Fibroblast of skin of back (primary cell): ENCODE data around the gene SUPT4H1.

Experiments used
- DNase-seq: peaks from one replicate; pipeline ENCODE4 v3.0.0-alpha.2; 2013

Gene SUPT4H1

GRCh38 chr17:58338841-58339754 is 12.9 kb downstream of the SUPT4H1 start:
- peak; percentile 92 for DNase-seq

GRCh38 chr17:58338454-58338840 is 13.6 kb downstream of the SUPT4H1 start:
- DNase-seq, result no peak

DNA sequence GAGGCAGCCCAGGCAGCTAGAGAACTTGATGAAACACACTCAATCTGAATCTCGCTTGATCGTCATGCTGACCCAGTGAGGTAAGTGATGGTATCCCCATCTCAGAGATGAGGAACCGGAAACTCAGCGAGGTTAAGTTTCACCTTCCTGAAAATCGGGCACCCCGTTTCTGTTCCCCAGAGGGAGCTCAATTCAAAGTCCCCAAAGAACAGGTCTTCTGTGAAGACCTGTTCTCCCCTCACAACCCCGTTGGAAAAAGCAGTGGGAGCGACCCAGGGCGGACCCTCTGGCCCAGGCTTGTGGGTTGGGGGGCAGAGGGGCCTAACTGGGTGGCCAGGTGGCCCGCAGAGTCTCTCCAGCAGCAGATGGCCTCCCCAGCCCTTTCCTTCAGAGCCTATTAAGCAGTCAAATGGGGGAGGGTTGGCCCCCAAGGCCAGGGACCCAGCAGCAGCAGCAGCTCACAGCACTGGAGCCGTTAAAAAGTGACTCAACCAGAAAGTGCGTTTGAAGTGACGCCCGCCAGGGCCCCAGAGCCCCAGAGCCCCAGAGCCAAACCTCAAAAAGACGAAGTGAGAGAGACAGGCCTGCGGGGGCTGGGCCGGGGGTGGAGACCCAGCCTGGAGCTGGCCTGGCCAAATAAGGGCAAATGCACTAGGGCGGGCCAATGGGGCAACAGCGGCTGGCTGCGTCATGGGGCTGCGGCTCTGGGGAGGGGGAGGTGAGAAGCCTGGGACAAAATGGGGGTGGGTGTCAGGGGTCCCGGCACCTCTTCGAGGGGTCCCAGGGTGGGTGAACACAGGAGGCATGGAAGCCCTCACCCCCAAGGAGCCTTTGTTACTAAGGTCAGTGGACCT is 14.2 kb downstream of the SUPT4H1 start:
- DNase-seq, result peak; percentile 97

- no peak for DNase-seq
Observed at GRCh38 chr17:58337210-58337599, 14.8 kb downstream of the SUPT4H1 start.

DNA sequence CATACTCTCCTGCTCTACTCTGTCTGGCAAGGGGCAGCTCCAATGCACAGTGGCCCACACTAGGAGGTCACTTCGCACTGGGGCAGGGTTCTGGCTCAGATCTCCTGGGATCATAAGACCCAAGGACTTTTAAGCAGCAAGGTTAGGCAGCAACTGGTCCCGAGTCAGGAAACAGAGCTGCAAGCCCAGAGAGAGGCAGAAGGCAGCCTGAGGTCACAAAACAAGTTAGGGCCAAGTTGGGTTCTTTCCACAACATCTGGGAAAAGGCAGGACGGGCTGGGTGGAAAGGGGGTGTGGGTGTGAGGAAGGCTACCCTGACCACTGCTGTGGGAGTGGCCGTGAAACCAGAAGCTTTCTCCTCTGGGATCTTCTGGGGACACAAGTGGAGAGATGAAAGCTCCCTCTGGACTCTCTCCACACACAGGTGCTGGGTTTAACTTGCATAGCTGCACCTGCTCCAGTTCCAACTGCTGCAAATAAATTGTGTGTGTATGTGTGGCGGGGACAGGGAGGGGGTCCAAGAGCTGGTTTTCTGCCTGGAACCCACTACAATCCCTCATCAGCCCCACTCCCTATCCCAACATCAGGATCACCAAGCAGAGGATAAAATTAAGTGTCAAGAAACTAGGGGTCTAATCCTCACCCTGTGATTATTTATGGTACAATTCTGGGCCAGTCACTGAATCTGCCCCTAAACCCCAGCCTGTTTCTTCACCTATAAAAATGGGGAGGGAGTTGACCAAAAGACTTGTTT is 15.4 kb downstream of the SUPT4H1 start:
- DNase-seq, result no peak

DNA sequence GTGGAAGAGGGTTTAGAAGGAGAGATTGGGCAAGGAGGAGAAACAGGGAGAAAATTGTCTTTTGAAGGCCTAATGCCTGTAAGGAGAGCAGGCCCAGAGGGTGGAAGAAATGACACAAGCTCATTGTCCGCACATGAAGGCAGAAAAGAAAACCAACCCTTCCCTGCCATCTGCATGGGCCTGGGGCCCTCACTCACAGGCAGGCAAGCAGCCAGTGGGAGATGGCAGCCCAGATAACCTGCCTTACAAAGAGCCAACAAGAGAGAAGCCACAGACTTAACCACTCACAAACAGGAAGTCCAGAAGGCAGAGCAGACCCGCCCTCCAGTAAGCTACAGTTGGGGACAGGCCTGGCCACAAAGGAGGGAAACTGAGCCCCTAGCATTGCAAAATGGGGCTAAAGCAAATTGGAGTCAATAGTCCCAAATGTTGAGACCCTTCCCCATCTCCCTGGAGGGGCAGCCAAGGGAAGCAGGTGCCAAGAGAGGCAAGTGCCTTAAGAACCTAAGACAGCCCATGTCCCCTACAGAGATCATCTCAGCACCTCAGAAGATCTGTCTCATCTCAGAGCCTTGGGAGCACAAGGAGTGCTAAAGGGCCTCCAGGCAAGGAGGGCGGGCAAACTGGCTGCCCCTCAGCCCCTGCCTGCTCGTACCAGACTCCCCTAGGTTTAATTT is 16.1 kb downstream of the SUPT4H1 start:
- DNase-seq, result no peak

DNA sequence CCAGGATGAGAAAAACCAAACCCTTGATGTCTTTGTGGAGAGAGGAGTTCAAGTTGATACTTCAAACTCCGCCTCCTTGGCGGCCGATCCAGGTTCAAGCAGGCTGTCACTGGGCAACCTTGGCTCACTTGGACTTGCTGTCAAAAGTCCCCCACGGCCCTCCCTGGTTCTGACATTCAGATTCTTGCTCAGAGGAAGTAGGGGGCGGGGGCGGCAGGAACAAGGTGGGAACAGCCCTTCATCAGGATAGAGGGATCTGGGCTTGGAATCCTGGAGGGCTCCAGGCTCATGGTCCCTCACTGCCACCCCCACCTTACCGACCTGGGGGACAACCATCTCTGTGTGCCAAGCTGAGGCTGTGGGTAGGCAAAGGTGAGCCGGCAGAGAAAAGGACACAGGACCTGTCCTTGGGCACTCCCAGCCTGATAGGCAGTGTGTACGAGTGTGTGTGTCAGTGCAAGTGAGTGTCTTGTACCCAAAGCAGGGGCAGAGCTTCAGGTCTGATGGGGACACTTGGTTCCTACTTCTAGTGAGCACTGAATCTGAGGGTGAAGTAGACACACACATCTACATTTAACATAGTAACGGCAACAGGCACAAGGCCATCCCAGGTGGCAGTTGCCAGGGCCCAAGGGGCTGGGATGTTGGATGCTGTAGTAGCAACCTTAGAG is 16.8 kb downstream of the SUPT4H1 start:
- DNase-seq, result no peak

DNA sequence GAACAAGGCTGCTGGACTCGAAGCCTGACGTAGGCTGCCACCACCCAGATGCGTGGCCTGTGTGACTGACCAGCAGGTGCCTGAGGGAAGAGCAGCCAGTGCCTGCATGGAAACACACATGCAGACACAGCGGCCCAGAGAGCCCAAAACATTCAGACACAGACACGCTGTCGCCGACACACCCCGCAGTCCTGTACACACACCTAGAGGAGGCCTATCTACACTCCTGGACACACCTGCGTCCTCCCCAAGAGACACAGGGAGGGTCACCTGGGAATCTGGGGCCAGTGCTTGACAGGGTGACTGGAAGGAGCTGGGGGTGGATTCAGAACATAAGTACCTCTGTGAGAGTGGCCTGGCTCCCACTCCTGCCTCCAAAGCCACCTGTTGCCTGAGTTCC is 17.3 kb downstream of the SUPT4H1 start:
- DNase-seq, result no peak

DNA sequence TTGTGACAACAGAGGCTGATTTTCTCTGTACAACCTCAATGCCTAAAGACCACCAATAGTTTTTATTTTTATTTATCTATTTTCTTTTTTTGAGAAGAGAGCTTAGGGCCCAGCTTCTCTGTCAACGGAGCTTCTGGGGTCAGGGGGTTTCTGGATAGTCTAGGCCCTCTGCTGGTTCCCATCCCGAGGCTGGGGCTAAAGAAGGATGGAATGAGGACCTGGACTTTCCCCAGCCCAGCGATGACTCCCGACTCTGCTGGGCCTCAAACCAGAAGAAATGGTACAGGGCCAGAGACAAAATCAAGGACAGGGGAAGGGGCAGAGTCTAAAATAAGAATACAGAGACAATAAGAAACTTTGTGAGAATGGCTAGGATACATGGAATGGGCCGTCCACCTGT is 17.7 kb downstream of the SUPT4H1 start:
- no peak for DNase-seq

DNA sequence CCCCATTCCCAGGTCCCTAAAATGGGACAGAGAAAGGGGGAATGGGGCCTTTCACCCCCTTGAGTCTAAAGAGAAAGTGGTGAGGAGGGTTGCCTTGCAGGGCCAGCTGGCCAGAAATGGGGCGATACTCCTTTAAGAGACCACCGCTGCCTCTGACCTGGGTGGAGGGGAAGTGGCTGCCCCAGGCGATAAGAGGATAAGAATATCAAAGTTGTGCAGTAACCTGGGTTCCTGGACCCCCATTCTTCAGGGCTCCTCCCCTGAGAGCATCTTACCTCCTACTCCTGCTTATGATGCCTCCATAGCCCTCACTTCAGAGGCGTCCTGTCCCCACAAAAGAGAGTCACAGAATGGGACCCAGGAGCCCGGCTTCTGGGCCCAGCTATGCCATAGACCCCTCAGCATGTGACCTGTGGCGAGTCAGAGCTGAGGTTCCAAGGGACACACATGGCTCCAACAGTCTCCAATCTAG is 18.2 kb downstream of the SUPT4H1 start:
- no peak for DNase-seq

GRCh38 chr17:58332778-58333735 is 18.9 kb downstream of the SUPT4H1 start:
- no peak for DNase-seq

GRCh38 chr17:58331815-58332777 is 19.9 kb downstream of the SUPT4H1 start:
- no peak for DNase-seq

DNA sequence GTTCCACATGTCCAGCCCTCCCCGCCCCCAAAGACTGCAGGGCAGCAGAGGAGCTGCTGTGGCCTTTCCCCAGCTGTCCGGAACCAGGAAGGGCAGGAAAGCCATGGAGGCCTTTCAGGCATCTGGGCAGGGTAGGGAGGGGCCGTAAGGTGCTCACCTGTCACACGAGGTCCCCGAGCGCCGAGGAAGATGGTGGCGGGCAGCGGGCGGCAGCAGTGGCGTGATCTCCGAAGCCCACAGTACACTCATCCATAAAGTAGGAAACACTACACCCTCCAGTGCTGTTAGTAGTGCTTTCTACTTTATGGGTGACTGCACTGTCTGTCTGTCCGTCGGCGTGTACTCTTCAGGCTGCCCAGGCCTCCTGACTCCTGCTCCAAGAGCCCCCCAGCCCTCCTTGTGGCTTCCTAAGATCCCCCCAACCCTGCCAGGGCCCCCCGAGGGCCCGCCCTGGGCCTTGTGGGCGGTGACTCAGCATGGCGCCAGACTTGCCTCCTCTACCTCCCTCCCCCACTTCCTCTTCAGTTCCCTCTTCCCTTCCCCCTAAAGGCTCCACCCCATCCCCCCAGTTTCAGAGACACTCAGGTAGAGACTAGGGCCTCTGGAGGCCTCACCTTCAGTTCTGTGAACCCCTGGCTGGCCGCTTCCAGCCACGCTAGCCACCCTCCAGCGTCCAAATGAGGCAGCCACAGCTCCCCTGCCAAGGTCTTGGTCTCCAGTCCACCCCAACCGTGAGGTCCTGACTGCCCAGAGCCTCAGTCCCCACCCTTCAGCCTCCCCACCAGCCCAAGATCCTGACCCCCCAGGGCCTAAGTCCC is 20.8 kb downstream of the SUPT4H1 start:
- DNase-seq, result no peak

DNA sequence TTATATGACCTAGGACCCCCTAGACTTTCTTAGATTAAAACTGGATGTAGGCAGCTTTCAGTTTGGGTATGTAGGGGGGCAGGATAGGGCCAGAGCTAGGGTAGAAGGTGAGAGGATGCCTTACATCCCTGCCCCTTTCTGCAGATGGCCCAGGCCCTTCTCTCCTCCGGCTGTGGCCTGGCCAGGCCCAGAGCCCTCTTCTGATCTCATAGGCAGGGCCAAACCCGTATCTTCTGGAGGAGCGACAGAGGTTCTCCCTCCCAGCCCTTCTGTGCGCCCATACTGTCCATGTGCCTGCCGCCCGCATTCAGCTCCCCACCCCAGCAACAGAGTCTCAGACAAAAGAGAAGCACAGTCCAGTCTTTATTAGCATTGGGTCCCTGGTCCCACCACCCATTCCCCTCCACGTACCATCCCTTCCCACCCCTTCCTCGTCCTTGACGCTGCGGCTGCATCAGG is 21.4 kb downstream of the SUPT4H1 start:
- no peak for DNase-seq

- no peak for DNase-seq
Observed at GRCh38 chr17:58329810-58330537, 22.0 kb downstream of the SUPT4H1 start.

DNA sequence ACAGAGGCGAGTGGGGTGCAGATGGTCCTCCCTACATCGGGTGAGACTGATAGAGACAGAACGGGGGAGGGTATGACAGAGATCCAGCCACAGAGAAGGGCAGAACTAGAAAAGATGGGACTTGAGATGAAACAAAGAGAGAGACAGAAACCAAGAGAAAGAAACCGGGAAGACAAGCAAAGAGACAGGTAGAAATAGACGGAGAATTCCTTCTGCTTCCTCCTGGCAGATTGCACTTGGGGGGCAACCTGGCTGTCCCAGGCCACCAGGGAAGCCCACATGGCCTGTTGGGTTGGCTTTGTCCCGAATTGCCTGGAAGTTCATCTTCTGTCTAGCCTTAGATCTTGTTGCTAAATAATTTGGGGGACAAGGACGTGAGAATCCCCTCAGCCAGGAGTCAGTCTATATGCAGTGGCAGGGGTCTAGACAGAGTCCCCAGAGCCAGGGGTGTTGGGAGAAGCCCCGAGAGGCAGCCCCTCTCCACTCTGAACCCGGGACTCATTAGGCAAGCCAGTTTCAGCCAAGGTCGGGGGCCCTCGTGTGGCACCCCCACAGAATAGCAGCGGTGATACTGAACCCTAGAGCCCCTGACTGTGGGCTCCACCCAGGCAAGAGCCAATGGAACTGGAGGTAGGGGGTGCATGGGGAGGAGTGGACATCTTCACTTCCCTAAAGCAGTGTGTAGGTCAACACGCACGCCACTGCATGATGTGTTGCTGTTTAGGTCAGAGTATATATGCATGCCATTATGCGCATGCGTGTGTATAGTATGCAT is 22.8 kb downstream of the SUPT4H1 start:
- no peak for DNase-seq
